ENCODE data around the gene ISM2. TPM values are rescaled to one million over a fixed set of nuclear protein-coding genes. Genes with fewer than 3 reads are reported as not detected.
A peak's percentile ranks its signal among the peaks of the same experiment; 100 is the strongest.

Gene ISM2
- total and polyA plus RNA-seq, 2 of the 13 experiments (the other 11 are each of a cell fraction or from before 2014, with no cell fraction given): 1.8 to 40.7 TPM

- ChIA-PET POLR2A (no interaction called here), CTCF (ENCODE audit: low intra/inter-chr PET ratio, low total read pairs) (no interaction called here)
- Histone ChIP-seq H3K27ac (ENCODE audit: extremely low read length, insufficient read depth, low read length) (no peak overlapping the region), H3K4me1 (ENCODE audit: insufficient read depth, low read length) (peaks cover 12% of the 10 kb centered on the region), H3K27me3 (ENCODE audit: control insufficient read depth in 1 of 2, insufficient read depth in 2 of 2, low read length in 2 of 2) (no peaks in the 10 kb centered on the region), H3K9ac (ENCODE audit: insufficient read depth, low read depth, low read length) (no peak overlapping the region), H4K20me1 (ENCODE audit: insufficient read depth, low read length) (no peaks in the 10 kb centered on the region; the same call in 1 of the 2 replicates), H3K4me3 (replicated peaks in 1 of 3; ENCODE audit: insufficient read depth in 1 of 3, low read depth in 2 of 3, low read length in 3 of 3) (no peak overlapping the region), H3K4me2 (ENCODE audit: low read depth, low read length) (no peak overlapping the region), H2AFZ (ENCODE audit: low read length) (no peak overlapping the region), H3K36me3 (replicated peaks in 1 of 2; ENCODE audit: control insufficient read depth in 1 of 2, insufficient read depth in 2 of 2, low read length in 2 of 2) (peaks cover 28 to 34% of the 10 kb centered on the region in 2 experiments), H3K79me2 (ENCODE audit: insufficient read depth, low read length) (no peaks in the 10 kb centered on the region), H3K9me3 (ENCODE audit: low read length) (no peaks in the 10 kb centered on the region)
- no TSS peak for BruUV-seq (replicated peaks)
- WGBS (ENCODE audit: low lambda C conversion rate): 98% methylated on average over 5 of the region's 5 CpGs
- intact Hi-C loops (cut with micrococcal nuclease; ENCODE audit: unreplicated experiment): no loop called here
- no peak for DNase-seq (ENCODE audit: low spot score)
- no peak for ATAC-seq
- in situ Hi-C loops (cut with HindIII; ENCODE audit: extremely low pct_ligation_motif_present, low pct_unique_long_range_greater_than_20kb): no loop called here
- FAIRE-seq: no peak
- TF ChIP-seq POLR2AphosphoS2 (IDR thresholded peaks at IDR 0.05; ENCODE audit: low read depth, low read length) (no peak), LCORL (IDR thresholded peaks at IDR 0.05) (no peak), LCORL (CRISPR knock-in tag; IDR thresholded peaks at IDR 0.05) (no peak), EHMT2 (IDR thresholded peaks at IDR 0.05; ENCODE audit: borderline replicate concordance, low read depth, low read length) (no peak), TARDBP (CRISPR knock-in tag; IDR thresholded peaks at IDR 0.05) (no peak)
Observed at GRCh38 chr14:77473921-77474320, 24.7 kb downstream of the ISM2 start.

DNA sequence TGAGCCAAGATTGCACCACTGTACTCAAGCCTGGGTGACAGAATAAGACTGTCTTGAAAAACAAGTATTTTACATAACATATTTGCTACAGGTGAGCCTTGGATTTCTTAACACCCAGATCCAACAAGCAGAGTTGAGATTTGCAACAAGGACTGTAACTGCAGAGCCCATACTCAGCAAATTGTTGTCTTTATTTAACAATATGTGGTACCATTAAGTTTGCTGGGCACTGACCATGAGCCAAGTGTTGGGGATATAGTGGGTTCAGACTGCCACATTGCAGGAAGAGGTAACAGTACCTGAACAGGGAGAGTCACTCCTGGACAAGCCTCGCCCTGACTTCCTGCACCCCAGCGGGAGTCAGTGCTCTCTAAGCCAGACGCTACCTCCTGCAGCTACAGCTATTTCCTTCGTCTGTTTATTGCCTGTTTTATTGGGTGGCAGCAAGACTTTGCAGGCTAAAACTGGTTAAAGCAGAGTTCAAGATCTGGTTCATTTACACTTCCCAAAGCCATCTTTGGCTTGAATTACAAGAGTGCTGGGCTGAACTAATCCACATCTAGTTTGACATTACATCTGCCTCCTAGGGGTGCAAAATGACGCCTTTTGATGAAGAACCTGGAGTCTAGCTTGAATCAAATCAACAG is 28.3 kb downstream of the ISM2 start:
- Histone ChIP-seq H3K36me3 (replicated peaks in 1 of 2; ENCODE audit: control insufficient read depth in 1 of 2, insufficient read depth in 2 of 2, low read length in 2 of 2) (peaks cover 15 to 43% of the 10 kb centered on the region in 2 experiments), H3K9me3 (ENCODE audit: low read length) (no peaks in the 10 kb centered on the region), H3K9ac (ENCODE audit: insufficient read depth, low read depth, low read length) (no peak overlapping the region), H3K4me3 (replicated peaks in 1 of 3; ENCODE audit: insufficient read depth in 1 of 3, low read depth in 2 of 3, low read length in 3 of 3) (no peak overlapping the region), H3K4me2 (ENCODE audit: low read depth, low read length) (no peak overlapping the region), H3K27me3 (ENCODE audit: control insufficient read depth in 1 of 2, insufficient read depth in 2 of 2, low read length in 2 of 2) (no peaks in the 10 kb centered on the region), H2AFZ (ENCODE audit: low read length) (no peak overlapping the region), H3K79me2 (ENCODE audit: insufficient read depth, low read length) (no peaks in the 10 kb centered on the region), H4K20me1 (ENCODE audit: insufficient read depth, low read length) (no peaks in the 10 kb centered on the region; the same call in 1 of the 2 replicates), H3K27ac (ENCODE audit: extremely low read length, insufficient read depth, low read length) (no peak overlapping the region), H3K4me1 (ENCODE audit: insufficient read depth, low read length) (peaks cover 24% of the 10 kb centered on the region)
- 100% methylated on average over 5 of the region's 5 CpGs for WGBS (ENCODE audit: low lambda C conversion rate)
- POLR2A ChIA-PET: no interaction called here
- no TSS peak for BruUV-seq (replicated peaks)
- in situ Hi-C loops (cut with HindIII; ENCODE audit: extremely low pct_ligation_motif_present, low pct_unique_long_range_greater_than_20kb): no loop called here
- DNase-seq (ENCODE audit: low spot score) (no peak), FAIRE-seq (no peak), ATAC-seq (peak; percentile 12; the same call in 1 of the 3 replicates)
- intact Hi-C loops (cut with micrococcal nuclease; ENCODE audit: unreplicated experiment): no loop called here
- CTCF ChIA-PET (ENCODE audit: low intra/inter-chr PET ratio, low total read pairs): no interaction called here
- TF ChIP-seq POLR2AphosphoS5 (IDR thresholded peaks at IDR 0.05; ENCODE audit: low read depth, low read length) (0 out of 2 replicates have a peak, but pooled peaks have one; percentile 3), PAF1 (CRISPR knock-in tag; IDR thresholded peaks at IDR 0.05) (peak; percentile 67; the same call in 1 of the 2 replicates), DBP (CRISPR knock-in tag; IDR thresholded peaks at IDR 0.05; ENCODE audit: not compliant biosample characterization) (no peak), POLR2A (IDR thresholded peaks at IDR 0.05; ENCODE audit: insufficient read depth in 1 of 2, low read depth in 2 of 2, low read length in 2 of 2) (peak in 1 of 2 experiments; percentile 37; a peak in 1 of 4 replicates), MAFK (conservative IDR thresholded peaks at IDR 0.05 in 1 of 2, IDR thresholded peaks at IDR 0.05 in 1 of 2; ENCODE audit: low read length in 2 of 2) (0 out of 4 replicates have a peak, but pooled peaks of 1 of the 2 experiments have one; percentile 0), ZNF33A (CRISPR knock-in tag; IDR thresholded peaks at IDR 0.05; ENCODE audit: borderline replicate concordance) (no peak)

Data from HepG2 (cell line).